GM23338 (cell line): ENCODE results near the gene ADAMTS17. TPM values are rescaled to one million over a fixed set of nuclear protein-coding genes. Genes with fewer than 3 reads are reported as not detected.

Experiments
- ATAC-seq: fragments of 200-7000 bp; cut with Tn5 transposase; 3 replicates; pipeline ENCODE4 v1.9.1; 2020
- DNase-seq: peaks from one replicate; pipeline ENCODE4 v3.0.0-alpha.2; 2015; ENCODE audit warnings: low spot score
- H2AFZ ChIP-seq: fragments of 200-600 bp; sonication (generic); 2 replicates; pipeline ENCODE4 v1.8.0; 2016; ENCODE audit warnings: antibody characterized with exemption, mild to moderate bottlenecking, moderate library complexity
- H3F3A ChIP-seq: fragments of 200-600 bp; sonication (generic); replicated peaks from 2 replicates; pipeline ENCODE4 v1.8.0; 2017; ENCODE audit warnings: antibody characterized with exemption, mixed run types, low read depth
- H3K27ac ChIP-seq: fragments of 200-600 bp; sonication (generic); 2 replicates; pipeline ENCODE4 v1.6.1; 2016; ENCODE audit warnings: low read depth
- H3K27me3 ChIP-seq: fragments of 200-600 bp; sonication (generic); 2 replicates; pipeline ENCODE4 v1.8.0; 2016; ENCODE audit warnings: mild to moderate bottlenecking, mixed run types, moderate library complexity; ENCODE audit not compliant: insufficient read depth
- H3K36me3 ChIP-seq: fragments of 200-600 bp; sonication (generic); 2 replicates; pipeline ENCODE4 v1.8.0; 2016; ENCODE audit warnings: mild to moderate bottlenecking; ENCODE audit not compliant: insufficient read depth
- H3K4me1 ChIP-seq: fragments of 200-600 bp; sonication (generic); 2 replicates; pipeline ENCODE4 v1.8.0; 2016; ENCODE audit warnings: mild to moderate bottlenecking, moderate library complexity; ENCODE audit not compliant: insufficient read depth
- H3K4me2 ChIP-seq: fragments of 200-600 bp; sonication (generic); 2 replicates; pipeline ENCODE4 v1.7.1; 2017; ENCODE audit warnings: mixed run types
- H3K4me3 ChIP-seq: fragments of 200-600 bp; sonication (generic); 2 replicates; pipeline ENCODE4 v1.6.1; 2016; ENCODE audit warnings: mixed run types
- H3K79me2 ChIP-seq: fragments of 200-600 bp; sonication (generic); replicated peaks from 2 replicates; pipeline ENCODE4 v1.8.0; 2017; ENCODE audit warnings: mild to moderate bottlenecking; ENCODE audit not compliant: insufficient read depth
- H3K9me2 ChIP-seq: fragments of 200-600 bp; sonication (generic); 2 replicates; pipeline ENCODE4 v1.8.0; 2017; ENCODE audit not compliant: insufficient read depth
- H4K20me1 ChIP-seq: fragments of 200-600 bp; sonication (generic); replicated peaks from 2 replicates; pipeline ENCODE4 v1.8.0; 2017; ENCODE audit warnings: mild to moderate bottlenecking; ENCODE audit not compliant: insufficient read depth
- H3K27ac Mint-ChIP-seq: 2 replicates; pipeline ENCODE4 v1.8.0; 2020; ENCODE audit warnings: inconsistent platforms, mild to moderate bottlenecking, moderate library complexity, mixed read lengths
- H3K27me3 Mint-ChIP-seq: 3 replicates; pipeline ENCODE4 v1.8.0; 2022; ENCODE audit warnings: low read depth, mild to moderate bottlenecking, moderate library complexity, mixed read lengths, inconsistent platforms; ENCODE audit not compliant: insufficient read depth, poor library complexity
- H3K36me3 Mint-ChIP-seq: 3 replicates; pipeline ENCODE4 v1.8.0; 2021; ENCODE audit warnings: low read depth, mild to moderate bottlenecking, inconsistent platforms, moderate library complexity, mixed read lengths
- H3K4me1 Mint-ChIP-seq: 3 replicates; pipeline ENCODE4 v1.8.0; 2020; ENCODE audit warnings: mild to moderate bottlenecking, inconsistent platforms, mixed read lengths
- H3K4me3 Mint-ChIP-seq: 3 replicates; pipeline ENCODE4 v1.8.0; 2021; ENCODE audit warnings: moderate library complexity, mild to moderate bottlenecking, inconsistent platforms, mixed read lengths
- H3K9me3 Mint-ChIP-seq: 3 replicates; pipeline ENCODE4 v1.8.0; 2020; ENCODE audit warnings: moderate library complexity, mild to moderate bottlenecking, inconsistent platforms, mixed read lengths
- CREB1 ChIP-seq: fragments of 250-450 bp; sonication (Bioruptor Pico); IDR thresholded peaks from 2 replicates; pipeline ENCODE4 v1.5.0; 2020; ENCODE audit warnings: low read depth, mild to moderate bottlenecking, moderate library complexity
- CTCF ChIP-seq, 2 experiments: fragments of 200-600 bp in 1 of 2; sonication (generic) in 1 of 2; conservative IDR thresholded peaks; 2 replicates each; pipeline versions ENCODE4 v1.5.1 to v1.6.1; 2016 to 2017; ENCODE audit warnings: antibody characterized with exemption in 2 of 2, low read depth in 2 of 2, mild to moderate bottlenecking in 2 of 2, moderate library complexity in 1 of 2
- ETS1 ChIP-seq: IDR thresholded peaks from 2 replicates; pipeline ENCODE4 v1.6.1; 2016; ENCODE audit warnings: antibody characterized with exemption
- EZH2 ChIP-seq: fragments of 200-600 bp; sonication (generic); IDR thresholded peaks from one replicate; pipeline ENCODE4 v1.8.0; 2017; ENCODE audit warnings: antibody characterized with exemption, mild to moderate bottlenecking, low read depth; ENCODE audit not compliant: unreplicated experiment
- EZH2phosphoT487 ChIP-seq: fragments of 200-600 bp; sonication (generic); IDR thresholded peaks from one replicate; pipeline ENCODE4 v1.8.1; 2018; ENCODE audit warnings: antibody characterized with exemption; ENCODE audit not compliant: unreplicated experiment
- JUNB ChIP-seq: IDR thresholded peaks from one replicate; pipeline ENCODE4 v1.6.1; 2016; ENCODE audit warnings: antibody characterized with exemption; ENCODE audit not compliant: unreplicated experiment
- NANOG ChIP-seq: IDR thresholded peaks from 2 replicates; pipeline ENCODE4 v1.6.1; 2016; ENCODE audit warnings: antibody characterized with exemption, borderline replicate concordance
- POLR2AphosphoS5 ChIP-seq: IDR thresholded peaks from 2 replicates; pipeline ENCODE4 v1.6.1; 2016; ENCODE audit warnings: antibody characterized with exemption, low read depth
- STAT1 ChIP-seq: IDR thresholded peaks from one replicate; pipeline ENCODE4 v1.6.1; 2016; ENCODE audit warnings: antibody characterized with exemption; ENCODE audit not compliant: unreplicated experiment
- ZNF114 ChIP-seq: fragments of 250-450 bp; sonication (Bioruptor Pico); IDR thresholded peaks from 2 replicates; pipeline ENCODE4 v1.5.0; 2020; ENCODE audit warnings: mild to moderate bottlenecking, moderate library complexity
- ZNF331 ChIP-seq: fragments of 250-450 bp; sonication (Bioruptor Pico); IDR thresholded peaks from 2 replicates; pipeline ENCODE4 v1.5.0; 2020; ENCODE audit warnings: low read depth, mild to moderate bottlenecking, moderate library complexity
- ZNF462 ChIP-seq: fragments of 250-450 bp; sonication (Bioruptor Pico); IDR thresholded peaks from 2 replicates; pipeline ENCODE4 v1.5.0; 2020; ENCODE audit warnings: mild to moderate bottlenecking, moderate library complexity
- polyA plus RNA-seq: library from polyadenylated mRNA; unstranded; fragments of >200 nt; fragmentation: Nextera tagmentation; extraction: Ambion mirVana; gene quantifications from 2 replicates; pipeline ENCODE4 v1.2.1, GENCODE V29; 2016
- total RNA-seq: library from RNA; depleted of rRNA; stranded (reverse); fragments of >200 nt; shearing (Covaris generic); gene quantifications from 2 replicates; pipeline ENCODE4 v1.2.3, GENCODE V29; 2014
- TF ChIP-seq, protein P1 (sequence below): IDR thresholded peaks from one replicate; pipeline ENCODE4 v1.6.1; 2018; ENCODE audit warnings: antibody characterized with exemption; ENCODE audit not compliant: unreplicated experiment

ADAMTS17 gene
- total and polyA plus RNA-seq, 2 experiments from 2014 or later: 0.60 to 3.8 TPM

- peaks cover 4% of the 10 kb centered on the region; the same call in 2 of the 3 replicates for H3K9me3 Mint-ChIP-seq
- H3K4me3 ChIP-seq: no peak overlapping the region
Measured at GRCh38 chr15:100105101-100105500, 236.7 kb downstream of the ADAMTS17 start.

More at GRCh38 chr15:100105101-100105500, 236.7 kb downstream of the ADAMTS17 start:
- no peak overlapping the region for H2AFZ ChIP-seq
- no peak overlapping the region for H3K4me2 ChIP-seq
- H3K4me1 ChIP-seq: no peaks in the 10 kb centered on the region
- H3K9me2 ChIP-seq: no peaks in the 10 kb centered on the region
- Mint-ChIP-seq H3K27me3 (no peaks in the 10 kb centered on the region), H3K4me1 (no peaks in the 10 kb centered on the region), H3K27ac (no peak overlapping the region), H3K36me3 (peaks cover 3% of the 10 kb centered on the region; the same call in 2 of the 3 replicates), H3K4me3 (no peak overlapping the region)
- no peaks in the 10 kb centered on the region for H4K20me1 ChIP-seq
- ATAC-seq (no peak), DNase-seq (no peak)
- no peaks in the 10 kb centered on the region for H3K36me3 ChIP-seq
- no peak for TF ChIP-seq ETS1
- TF ChIP-seq CREB1 (CRISPR knock-in tag): no peak
- TF ChIP-seq POLR2AphosphoS5: no peak
- TF ChIP-seq NANOG: no peak
- TF ChIP-seq ZNF462 (CRISPR knock-in tag): no peak
- no peak for TF ChIP-seq JUNB
- TF ChIP-seq EZH2phosphoT487: no peak
- TF ChIP-seq ZNF114: no peak
- no peak for TF ChIP-seq CTCF (conservative IDR thresholded peaks at IDR 0.05; ENCODE audit: low read depth in 2 of 2)
- TF ChIP-seq STAT1: no peak
- TF ChIP-seq EZH2: no peak
- TF ChIP-seq ZNF331 (CRISPR knock-in tag): no peak
- TF ChIP-seq, protein P1, sequence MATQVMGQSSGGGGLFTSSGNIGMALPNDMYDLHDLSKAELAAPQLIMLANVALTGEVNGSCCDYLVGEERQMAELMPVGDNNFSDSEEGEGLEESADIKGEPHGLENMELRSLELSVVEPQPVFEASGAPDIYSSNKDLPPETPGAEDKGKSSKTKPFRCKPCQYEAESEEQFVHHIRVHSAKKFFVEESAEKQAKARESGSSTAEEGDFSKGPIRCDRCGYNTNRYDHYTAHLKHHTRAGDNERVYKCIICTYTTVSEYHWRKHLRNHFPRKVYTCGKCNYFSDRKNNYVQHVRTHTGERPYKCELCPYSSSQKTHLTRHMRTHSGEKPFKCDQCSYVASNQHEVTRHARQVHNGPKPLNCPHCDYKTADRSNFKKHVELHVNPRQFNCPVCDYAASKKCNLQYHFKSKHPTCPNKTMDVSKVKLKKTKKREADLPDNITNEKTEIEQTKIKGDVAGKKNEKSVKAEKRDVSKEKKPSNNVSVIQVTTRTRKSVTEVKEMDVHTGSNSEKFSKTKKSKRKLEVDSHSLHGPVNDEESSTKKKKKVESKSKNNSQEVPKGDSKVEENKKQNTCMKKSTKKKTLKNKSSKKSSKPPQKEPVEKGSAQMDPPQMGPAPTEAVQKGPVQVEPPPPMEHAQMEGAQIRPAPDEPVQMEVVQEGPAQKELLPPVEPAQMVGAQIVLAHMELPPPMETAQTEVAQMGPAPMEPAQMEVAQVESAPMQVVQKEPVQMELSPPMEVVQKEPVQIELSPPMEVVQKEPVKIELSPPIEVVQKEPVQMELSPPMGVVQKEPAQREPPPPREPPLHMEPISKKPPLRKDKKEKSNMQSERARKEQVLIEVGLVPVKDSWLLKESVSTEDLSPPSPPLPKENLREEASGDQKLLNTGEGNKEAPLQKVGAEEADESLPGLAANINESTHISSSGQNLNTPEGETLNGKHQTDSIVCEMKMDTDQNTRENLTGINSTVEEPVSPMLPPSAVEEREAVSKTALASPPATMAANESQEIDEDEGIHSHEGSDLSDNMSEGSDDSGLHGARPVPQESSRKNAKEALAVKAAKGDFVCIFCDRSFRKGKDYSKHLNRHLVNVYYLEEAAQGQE: no peak
- no peaks in the 10 kb centered on the region for H3F3A ChIP-seq
- H3K79me2 ChIP-seq: no peaks in the 10 kb centered on the region
- no peaks in the 10 kb centered on the region for H3K27me3 ChIP-seq
- H3K27ac ChIP-seq: no peak overlapping the region
